OCI-M2 (cell line): ENCODE results near the gene ROR1.

Experiments used
- DNase-seq: peaks from one replicate; lab custom pipeline; 2025; ENCODE audit not compliant: unreplicated experiment; lab: John Stamatoyannopoulos, UW

Gene ROR1

DNA sequence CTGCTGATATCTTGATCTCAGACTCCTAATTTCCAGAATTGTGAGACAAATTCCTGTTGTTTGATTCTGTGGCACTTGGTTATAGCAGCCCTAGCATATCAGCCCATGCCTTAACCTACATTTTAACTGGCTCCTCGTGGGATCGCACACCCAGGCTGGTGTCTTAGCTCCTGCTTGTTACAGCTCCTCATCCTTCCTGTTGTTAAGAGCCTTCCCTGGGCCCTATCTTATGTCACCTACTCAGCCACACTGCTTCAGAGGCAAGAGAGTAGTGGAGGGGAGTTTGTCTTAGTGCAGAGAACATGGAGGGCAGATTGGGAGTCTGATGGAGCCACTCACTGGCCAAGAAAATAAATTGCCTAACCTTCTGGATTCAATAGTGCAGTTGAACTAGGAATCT lies 131.0 kb downstream of the ROR1 start:
- no peak for DNase-seq

DNA sequence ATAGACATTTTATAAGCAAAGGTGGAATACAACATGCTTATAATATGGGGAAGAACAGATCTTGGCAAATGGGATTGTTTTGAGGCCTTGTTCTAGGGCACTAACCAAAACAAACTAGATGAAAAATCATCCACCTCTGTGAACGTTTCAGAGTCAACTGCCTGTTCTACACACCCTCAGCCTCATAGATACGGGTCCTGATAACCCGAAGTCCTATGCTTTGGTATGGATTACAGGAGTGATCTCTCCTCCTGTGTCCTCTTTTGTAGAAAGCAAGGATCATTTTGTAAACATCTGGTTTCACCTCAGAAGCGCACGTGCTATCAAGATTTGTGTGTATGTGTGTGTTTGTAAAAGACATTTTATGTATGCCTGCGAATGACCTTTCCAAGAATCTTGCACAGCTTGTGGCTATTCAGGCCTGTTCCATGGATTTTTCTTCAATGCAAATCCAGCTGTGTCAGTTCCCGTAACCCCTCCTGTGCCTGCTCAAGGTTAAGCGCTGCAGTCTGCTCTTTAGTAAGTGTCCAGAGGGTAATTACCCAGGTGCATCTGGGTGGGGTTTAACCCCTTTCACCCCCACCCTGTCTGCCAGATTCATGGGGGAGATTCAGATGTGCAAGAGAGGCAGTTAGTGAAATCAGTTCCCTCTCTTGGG lies 132.4 kb downstream of the ROR1 start:
- DNase-seq, result no peak

DNA sequence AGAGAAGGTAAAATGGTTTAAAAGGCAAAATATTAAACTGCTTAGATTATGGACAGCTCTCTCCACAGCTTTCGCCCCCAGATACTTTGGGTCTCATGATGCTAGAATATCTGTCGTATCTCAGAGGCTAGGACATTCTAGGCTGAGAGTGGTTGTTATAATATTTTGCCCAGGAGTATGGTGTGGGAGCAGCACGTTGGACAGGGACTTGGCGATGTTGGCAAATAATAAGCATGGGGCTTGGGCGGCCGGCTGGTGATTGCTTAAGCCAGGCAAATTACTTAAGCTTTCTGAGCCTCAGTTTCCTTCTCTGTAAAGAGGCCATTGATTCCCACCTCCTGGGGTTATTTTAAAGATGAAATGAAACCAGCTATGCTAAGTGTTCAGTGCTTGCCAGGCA lies 133.2 kb downstream of the ROR1 start:
- no peak for DNase-seq

DNA sequence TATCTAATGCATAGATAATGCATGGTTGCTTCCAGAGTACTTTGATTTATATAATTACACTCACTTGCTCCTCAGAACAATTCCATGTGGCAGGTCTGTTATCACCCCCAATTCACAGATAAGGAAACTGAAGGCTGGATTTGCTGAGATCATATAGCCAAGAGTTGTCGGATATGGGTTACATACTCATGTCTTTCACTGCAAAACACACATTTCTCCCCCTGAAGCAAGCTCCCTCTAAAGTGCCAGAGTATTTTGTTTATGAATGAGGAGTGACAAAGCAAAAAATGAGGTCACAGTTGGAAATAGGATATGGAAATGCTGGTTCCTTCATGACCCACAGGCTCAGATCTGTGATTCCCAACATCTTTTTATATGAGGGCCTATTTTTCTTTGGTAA lies 134.2 kb downstream of the ROR1 start:
- DNase-seq, result no peak

DNA sequence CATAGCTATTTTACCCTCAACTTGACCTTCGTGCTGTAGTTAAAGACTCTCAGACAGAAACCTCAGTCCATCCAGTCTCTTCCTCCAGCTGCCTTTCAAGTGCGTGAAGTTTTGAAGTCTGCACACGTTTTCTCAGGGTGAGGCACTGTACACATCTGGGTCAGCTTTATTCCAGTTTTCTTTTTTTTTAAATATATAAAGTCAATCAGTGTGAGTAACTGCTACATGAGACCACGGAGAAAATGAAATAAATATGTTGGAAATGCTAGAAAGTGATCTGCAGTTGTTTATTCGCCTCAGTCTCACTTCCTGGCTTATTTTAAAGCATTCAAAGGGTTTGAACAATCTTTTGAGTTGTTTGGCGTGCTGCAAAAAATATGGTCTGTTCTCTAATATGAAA lies 135.7 kb downstream of the ROR1 start:
- no peak for DNase-seq

DNA sequence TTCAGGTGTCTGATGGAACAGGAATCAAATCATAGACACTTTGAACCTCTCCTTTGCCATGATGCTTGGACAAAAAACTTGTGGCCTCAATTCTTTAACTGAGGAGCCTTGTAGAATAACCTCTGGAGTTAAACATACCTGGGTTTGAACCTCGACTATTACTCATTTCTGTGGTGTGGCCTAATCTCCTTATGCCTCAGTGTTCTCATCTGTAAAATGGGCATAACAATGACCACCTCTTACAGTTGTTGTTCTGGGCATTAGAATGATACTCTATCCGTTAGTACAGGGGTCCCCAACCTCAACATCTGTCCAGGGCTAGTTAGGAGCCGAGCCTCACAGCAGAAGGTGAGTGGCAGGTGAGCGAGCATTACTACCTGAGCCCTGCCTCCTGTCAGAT lies 137.2 kb downstream of the ROR1 start:
- no peak for DNase-seq

DNA sequence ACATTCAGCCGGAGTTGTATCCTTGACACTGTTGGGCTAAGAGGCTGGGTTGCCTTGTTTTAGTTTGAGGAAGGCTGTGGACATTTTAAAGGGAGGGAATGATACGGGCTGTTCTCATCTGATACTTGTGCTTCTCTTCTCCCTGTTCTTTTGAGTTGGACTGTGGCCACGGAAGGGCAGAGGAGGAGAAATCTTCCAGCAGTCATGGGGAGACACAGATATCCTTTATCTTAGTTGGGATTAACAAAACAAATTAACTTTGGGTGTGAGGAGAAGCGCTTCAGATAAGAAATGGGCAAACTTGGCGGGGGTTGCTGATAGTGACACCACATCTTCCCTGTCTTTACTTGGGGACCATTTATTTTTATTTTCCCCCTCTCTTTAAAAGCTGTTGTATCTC lies 138.8 kb downstream of the ROR1 start:
- DNase-seq, result no peak

DNA sequence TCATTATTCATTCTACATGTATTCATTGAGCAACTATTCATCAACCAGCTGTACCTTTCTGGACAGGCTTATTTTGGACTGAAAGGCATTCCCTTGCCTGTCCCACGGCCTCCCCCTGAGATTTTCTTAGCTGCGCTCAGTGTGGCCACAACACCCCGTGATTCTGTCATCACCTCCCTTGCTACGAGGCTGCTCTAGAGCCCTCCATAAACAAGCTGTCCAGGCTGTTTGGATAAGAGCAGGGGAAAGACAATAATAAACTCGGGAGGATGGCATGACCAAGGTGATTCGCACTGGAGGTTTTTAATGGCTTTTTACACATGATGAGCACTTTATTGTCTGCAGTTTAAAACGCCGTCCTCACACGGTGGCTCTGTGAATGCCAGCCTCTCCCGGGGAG lies 139.7 kb downstream of the ROR1 start:
- no peak for DNase-seq

DNA sequence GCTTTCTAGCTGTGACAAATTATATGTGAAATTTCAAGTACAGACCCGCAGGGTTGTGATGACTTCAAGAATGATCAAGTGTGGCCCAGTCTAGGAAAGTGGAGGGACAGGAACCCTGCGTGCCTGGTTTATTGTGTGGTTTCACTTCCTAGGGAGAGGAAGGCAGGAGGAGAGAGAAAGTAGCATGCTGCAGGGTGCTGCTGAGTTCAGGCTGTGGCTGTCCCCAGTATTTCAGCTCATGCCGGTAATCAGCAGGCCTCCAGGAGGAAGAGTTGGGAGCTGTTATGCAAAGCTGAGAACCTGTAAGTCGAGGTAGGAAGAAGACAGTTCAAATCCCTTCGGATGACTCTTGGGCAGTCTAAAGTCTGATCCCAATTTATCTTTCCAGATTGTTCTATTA lies 140.4 kb downstream of the ROR1 start:
- DNase-seq, result no peak

DNA sequence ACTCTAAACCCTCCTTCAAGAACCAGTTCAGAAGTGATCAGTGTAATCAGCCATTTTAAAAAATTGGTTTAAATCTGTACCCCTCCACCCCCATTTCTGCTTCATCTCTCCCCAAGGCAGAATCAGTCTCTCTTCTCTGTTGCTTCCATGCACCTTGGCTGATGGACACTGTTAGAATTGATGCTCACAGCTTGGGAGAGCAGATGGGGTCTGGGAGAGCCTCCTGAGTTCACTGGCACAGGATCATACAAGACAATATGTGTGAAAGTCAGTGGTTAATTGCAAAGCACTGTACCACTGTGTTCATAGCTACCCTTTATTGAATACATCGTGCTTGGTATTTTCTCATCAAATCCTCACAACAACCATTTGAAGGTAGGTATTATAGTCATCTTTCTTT lies 140.9 kb downstream of the ROR1 start:
- DNase-seq, result no peak

DNA sequence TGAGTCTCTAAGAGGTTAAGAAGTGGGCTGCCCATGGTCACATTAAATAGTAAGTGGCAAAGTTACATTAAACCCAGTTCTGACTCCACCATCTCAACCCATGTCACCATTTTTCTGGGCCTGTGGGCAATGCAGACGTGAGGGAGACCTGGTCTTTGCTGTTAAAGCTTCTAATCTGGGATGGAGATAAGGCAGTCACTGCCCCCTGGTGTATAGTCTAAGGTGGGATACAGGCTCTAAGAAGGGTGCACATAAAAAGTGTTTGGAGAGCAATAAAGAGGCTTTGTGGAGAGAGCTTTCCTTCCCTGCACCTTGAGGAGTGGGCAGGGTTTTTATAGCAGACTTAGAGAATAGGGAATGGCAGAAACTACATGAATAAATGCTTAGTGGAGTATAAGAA lies 141.3 kb downstream of the ROR1 start:
- no peak for DNase-seq

DNA sequence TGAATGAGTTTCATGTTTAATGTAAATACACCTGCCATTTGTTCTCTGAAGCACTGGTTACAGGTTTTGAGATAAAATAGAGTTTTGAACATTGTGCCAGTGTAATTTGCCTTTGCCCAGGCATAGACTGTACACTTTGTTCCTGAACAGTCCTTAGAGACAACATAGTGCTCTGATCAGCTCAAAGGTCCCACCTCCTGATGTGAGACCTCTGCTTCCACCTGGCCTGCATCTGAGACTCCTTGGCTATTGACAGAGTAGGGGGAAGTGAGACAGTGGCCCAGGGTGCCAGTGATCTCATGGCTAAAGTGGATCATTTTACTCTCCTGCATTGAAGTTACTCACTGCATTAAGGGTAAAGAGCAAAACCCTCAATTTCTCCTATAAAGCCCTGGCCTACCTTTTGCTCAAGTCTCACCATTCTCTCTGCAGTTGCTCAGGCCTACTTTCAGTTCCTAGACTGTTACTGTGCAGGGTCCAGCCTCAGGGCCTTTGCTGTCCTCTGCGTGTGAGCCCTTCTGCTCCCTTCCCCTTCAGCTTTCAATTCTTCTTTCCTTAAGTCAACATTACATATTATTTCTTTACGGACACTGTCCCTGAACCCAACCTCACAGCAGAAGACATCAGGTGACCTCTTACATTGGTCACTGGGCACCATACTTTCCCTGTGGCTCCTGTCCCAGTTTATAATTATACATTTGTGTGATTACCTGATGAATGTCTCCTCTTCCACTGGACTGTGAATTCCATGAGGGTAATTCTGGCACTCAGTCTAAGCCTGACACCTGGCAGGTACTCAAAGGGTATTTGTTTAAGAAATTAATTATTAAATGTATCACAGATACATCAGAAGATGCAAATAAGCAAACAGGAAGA lies 142.9 kb downstream of the ROR1 start:
- DNase-seq, result no peak

DNA sequence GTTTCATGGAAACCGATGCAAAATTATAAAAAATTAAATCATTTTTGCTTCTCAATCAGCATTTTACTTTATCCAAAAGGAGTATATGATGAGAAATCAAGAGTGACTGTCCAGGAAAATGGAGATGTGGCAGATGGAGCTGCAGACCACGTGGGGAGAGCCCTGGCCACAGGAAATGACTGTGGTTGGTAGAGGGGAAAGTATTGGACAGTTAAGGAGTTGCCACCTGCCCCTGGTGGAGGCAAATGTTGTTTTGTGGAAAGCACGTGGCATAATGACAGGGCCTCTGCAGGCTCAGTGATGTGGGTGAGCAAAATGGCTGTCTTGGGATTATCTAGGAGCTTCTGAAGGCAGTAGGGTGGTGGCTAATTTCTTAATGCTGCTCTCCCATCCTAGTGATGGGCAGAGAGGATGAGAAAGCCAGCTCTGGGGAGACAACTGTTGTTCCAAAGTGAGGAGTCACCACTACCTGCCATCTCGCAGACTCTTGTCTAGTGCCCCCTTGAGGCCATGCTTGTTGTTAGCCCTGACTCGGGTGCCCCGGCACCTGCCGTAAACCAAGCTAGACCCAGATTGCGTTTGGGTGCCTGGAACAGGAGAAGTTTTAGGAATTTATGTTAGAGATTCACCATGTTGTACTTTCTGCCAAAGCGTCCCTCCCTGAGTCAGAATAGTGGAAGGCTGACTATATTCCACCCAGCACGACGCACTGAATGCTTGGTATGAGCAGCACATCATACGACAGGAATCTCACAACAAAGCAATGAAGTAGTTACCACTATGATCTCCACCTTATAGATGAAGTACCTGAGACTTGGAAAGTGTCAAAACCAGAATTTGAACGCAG lies 144.0 kb downstream of the ROR1 start:
- DNase-seq, result no peak

DNA sequence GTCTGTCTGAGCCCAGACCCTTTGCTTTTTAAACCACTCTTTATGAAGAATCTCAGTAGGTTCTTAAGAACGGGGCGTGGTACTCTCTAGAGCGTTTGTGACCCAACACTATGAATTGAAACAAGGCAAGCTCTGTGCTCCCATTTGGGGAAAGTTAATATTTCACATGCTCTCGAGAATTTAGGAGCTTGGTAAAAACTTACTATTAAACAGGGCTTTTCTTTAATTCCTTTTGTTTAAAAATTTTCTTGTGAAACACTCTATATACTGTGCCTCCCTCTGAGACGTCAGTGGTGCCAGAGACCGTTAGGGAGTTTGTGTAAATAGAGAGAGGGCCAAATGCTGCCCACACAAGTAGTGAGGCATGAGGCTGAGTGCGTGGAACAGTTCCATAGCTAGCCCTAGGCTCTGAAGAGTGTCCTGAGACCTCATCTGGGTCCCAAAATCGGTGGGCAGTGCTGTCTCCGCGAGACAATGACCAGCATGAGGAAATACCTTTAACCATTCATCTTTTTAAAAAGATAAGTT lies 144.7 kb downstream of the ROR1 start:
- DNase-seq, result no peak

DNA sequence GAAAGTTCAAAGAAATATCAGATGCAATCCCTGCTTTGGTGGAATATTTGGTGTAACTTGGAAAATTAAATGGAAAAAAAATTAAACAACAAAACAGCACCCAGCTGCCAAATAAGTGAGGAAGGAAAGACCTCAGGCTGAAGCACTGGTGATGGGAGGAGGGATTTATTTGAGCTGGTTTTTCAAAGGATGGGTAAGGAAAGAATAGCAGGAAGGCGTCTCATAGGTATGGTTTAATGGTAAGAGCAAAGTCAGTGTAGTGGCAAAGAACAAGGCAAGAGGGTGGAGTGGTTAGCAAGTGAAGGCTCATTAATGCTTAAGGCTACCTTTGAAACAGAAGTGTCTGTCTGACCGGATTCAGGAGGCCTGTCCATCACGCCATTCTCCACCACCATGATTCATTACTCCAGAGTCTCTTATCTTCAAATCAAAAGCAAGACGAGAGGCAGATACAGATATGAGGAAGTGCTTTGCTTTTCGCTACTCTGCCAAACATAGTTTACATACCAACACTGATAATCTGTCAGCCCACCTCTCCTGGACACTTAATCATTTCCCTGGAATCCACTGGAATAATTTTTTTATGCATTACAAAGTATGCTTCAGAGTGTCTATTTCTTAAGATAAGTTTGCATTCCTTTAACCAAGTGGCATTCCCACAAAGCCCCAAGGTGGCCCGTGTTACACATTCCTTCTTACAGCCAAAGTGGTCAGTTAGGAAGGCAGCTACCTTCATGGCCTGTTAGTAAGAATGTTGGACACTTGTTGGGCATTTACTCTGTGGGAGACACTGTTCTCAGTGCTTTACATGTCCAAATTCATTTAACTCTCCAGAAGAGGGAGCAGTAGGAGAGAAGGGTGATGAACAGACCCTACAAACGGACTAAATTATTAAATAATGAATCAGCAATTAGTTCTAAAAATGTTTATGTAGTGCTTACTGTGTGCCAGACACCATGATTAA lies 146.6 kb downstream of the ROR1 start:
- DNase-seq, result no peak

DNA sequence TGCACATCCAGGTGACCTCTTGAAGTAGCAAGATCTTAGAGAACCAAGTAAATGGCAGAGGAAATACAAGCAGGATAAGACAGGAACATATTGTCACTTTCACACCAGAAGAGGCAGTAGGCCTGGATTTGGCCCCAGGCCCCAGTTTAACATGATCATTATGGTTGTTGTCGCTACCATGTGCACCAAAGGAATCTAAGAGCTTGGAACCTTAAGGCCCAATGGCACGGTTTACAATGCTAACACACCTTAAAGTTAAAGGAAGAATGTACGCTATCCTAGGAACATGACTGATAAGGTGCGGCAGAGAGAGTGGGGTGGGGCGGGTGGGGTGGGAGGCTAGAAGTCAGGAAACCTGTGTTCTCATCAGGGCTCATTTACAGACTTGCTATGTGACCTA lies 147.5 kb downstream of the ROR1 start:
- no peak for DNase-seq

DNA sequence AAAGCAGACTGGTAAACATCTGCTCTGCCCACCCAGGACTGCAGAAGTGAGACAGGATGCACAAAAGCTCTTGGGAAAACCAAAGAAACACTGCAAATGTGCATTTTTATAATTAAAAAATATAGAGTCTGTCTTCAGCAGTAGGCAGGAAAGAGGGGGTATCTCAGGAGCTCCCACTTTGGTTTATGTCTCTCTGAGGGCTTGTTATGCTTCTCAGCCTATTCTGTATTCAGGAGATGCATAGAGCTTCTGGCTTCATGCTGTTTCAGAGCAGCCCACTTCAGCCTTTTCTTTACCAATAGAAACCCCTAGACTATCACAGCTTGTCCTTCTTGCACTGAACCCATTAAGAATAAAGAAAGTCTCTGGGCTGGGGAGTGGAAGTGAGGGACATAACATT lies 148.0 kb downstream of the ROR1 start:
- DNase-seq, result no peak

DNA sequence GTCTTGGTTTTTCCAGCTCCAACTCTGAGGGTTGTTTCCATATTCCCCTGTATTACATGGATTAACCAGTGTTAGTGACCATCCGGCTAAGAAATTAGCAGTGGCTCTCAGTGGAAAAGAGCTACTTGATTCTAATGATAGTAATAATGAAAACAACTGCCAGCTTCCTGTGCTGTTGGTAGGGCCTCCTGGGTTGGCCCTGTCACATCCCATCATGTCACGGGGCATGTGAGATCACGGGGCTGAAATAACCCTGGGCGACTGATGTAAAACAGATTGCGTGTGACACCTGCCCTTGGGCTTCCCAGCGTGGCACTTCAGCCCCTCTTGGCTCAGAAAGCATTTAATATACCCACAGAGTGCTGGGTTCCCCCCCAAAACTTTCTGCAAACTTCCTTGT lies 149.0 kb downstream of the ROR1 start:
- no peak for DNase-seq

DNA sequence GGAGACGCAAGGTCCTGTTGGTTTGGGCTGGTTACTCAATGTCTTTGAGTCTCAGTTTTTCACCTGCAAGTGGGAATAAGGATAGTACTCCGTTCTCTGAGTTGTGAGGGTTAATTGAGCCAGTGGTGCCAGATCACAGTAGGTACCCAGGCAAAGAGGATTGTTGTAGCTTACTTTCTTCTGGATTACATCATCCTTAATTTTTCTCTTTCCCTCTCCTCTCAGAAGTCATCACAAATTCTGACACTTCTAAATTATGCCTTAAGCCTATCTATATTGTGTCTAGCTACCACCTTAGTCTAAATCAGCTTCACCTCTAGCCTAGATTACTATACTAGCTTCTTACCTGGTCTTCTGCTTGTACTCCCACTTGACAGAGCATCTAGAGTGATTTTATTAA lies 149.5 kb downstream of the ROR1 start:
- DNase-seq, result no peak

DNA sequence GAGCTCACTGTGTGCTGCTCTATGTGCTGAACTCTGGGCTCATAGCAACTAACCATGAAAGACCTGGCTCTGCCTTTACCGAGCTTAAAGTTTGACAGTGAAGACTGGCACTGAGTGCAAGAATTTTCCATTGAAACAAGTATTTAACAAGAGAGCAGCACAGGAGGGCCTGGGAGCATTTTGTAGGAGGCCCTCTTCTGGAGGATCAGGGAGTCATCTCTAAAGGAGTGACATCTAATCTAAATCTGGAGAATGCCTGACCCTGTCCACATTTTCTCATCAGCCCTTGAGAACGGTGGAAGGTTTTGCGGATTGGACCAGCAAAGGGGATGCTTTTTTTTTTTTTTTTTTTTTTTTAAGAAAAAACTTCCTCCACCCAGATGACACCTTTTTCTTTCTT lies 150.8 kb downstream of the ROR1 start:
- DNase-seq, result no peak
